Measurements from ENCODE around the gene TEAD4. TPM values are rescaled to one million over a fixed set of nuclear protein-coding genes. Genes with fewer than 3 reads are reported as not detected.

TEAD4 gene
- total RNA-seq, 1 experiment from 2014 or later: 96.8 TPM

DNA sequence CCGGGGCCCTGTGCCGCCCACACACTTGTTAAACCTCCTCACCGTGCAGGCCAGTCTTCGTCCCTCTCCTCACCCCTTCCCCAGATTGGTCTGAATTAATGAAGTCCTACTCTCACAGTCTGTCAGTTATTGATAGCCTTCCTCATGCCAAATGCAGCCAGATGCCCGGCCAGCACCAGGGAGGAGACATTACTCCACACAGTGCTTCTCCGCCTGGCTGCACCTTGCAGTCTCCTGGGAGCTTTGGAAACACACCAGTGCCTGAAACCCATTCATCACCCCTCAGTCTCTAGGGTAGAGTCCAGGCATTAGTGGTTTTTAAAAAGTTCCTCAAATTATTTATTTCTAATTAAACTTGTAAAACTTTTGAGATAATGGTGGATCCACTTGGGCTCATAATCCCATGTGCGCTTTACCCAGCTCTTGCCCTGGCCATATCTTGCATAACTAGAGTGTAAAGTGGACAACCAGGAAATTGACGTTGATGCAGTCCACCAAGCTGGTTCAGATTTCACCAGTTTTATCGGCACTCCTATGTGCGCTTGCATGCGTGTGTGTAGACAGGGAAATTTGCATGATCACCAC lies 79.8 kb downstream of the TEAD4 start:
- no peak for DNase-seq (ENCODE audit: low spot score)
- Mint-ChIP-seq H3K4me3 (no peak overlapping the region), H3K36me3 (peaks cover 37% of the 10 kb centered on the region), H3K27ac (no peak overlapping the region), H3K9me3 (no peaks in the 10 kb centered on the region), H3K27me3 (ENCODE audit: low read depth) (no peaks in the 10 kb centered on the region), H3K4me1 (peaks cover under 1% of the 10 kb centered on the region)
- POLR2A ChIA-PET: interaction anchor here (0.6 kb wide), 1 partner anchor 154 kb away, joined by 3 read pairs; no protein-coding TSS in a partner anchor
- TF ChIP-seq, protein P1, sequence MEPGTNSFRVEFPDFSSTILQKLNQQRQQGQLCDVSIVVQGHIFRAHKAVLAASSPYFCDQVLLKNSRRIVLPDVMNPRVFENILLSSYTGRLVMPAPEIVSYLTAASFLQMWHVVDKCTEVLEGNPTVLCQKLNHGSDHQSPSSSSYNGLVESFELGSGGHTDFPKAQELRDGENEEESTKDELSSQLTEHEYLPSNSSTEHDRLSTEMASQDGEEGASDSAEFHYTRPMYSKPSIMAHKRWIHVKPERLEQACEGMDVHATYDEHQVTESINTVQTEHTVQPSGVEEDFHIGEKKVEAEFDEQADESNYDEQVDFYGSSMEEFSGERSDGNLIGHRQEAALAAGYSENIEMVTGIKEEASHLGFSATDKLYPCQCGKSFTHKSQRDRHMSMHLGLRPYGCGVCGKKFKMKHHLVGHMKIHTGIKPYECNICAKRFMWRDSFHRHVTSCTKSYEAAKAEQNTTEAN (CRISPR knock-in tag; IDR thresholded peaks at IDR 0.05): no peak
- TF ChIP-seq, protein P2, sequence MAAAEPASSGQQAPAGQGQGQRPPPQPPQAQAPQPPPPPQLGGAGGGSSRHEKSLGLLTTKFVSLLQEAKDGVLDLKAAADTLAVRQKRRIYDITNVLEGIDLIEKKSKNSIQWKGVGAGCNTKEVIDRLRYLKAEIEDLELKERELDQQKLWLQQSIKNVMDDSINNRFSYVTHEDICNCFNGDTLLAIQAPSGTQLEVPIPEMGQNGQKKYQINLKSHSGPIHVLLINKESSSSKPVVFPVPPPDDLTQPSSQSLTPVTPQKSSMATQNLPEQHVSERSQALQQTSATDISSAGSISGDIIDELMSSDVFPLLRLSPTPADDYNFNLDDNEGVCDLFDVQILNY (CRISPR knock-in tag; IDR thresholded peaks at IDR 0.05): no peak
- TF ChIP-seq, protein P3, sequence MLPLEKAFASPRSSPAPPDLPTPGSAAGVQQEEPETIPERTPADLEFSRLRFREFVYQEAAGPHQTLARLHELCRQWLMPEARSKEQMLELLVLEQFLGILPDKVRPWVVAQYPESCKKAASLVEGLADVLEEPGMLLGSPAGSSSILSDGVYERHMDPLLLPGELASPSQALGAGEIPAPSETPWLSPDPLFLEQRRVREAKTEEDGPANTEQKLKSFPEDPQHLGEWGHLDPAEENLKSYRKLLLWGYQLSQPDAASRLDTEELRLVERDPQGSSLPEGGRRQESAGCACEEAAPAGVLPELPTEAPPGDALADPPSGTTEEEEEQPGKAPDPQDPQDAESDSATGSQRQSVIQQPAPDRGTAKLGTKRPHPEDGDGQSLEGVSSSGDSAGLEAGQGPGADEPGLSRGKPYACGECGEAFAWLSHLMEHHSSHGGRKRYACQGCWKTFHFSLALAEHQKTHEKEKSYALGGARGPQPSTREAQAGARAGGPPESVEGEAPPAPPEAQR (CRISPR knock-in tag; IDR thresholded peaks at IDR 0.05): no peak
- TF ChIP-seq ZNF232 (CRISPR knock-in tag; IDR thresholded peaks at IDR 0.05): no peak
- TF ChIP-seq, protein P4, sequence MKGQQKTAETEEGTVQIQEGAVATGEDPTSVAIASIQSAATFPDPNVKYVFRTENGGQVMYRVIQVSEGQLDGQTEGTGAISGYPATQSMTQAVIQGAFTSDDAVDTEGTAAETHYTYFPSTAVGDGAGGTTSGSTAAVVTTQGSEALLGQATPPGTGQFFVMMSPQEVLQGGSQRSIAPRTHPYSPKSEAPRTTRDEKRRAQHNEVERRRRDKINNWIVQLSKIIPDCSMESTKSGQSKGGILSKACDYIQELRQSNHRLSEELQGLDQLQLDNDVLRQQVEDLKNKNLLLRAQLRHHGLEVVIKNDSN (CRISPR knock-in tag; IDR thresholded peaks at IDR 0.05): no peak
- TF ChIP-seq ZNF317 (CRISPR knock-in tag; IDR thresholded peaks at IDR 0.05; ENCODE audit: borderline replicate concordance, low read depth): no peak
- TF ChIP-seq NFATC4 (CRISPR knock-in tag; IDR thresholded peaks at IDR 0.05): no peak
- TF ChIP-seq, protein P5, sequence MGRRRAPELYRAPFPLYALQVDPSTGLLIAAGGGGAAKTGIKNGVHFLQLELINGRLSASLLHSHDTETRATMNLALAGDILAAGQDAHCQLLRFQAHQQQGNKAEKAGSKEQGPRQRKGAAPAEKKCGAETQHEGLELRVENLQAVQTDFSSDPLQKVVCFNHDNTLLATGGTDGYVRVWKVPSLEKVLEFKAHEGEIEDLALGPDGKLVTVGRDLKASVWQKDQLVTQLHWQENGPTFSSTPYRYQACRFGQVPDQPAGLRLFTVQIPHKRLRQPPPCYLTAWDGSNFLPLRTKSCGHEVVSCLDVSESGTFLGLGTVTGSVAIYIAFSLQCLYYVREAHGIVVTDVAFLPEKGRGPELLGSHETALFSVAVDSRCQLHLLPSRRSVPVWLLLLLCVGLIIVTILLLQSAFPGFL (CRISPR knock-in tag; IDR thresholded peaks at IDR 0.05; ENCODE audit: borderline replicate concordance): no peak
- TF ChIP-seq KAT7 (CRISPR knock-in tag; IDR thresholded peaks at IDR 0.05; ENCODE audit: borderline replicate concordance): no peak
- TF ChIP-seq ZBTB21 (CRISPR knock-in tag; IDR thresholded peaks at IDR 0.05; ENCODE audit: borderline replicate concordance): no peak
- no peak for TF ChIP-seq EMX1 (CRISPR knock-in tag; IDR thresholded peaks at IDR 0.05)
- no peak for TF ChIP-seq SP1 (CRISPR knock-in tag; conservative IDR thresholded peaks at IDR 0.05)
- TF ChIP-seq, protein P6, sequence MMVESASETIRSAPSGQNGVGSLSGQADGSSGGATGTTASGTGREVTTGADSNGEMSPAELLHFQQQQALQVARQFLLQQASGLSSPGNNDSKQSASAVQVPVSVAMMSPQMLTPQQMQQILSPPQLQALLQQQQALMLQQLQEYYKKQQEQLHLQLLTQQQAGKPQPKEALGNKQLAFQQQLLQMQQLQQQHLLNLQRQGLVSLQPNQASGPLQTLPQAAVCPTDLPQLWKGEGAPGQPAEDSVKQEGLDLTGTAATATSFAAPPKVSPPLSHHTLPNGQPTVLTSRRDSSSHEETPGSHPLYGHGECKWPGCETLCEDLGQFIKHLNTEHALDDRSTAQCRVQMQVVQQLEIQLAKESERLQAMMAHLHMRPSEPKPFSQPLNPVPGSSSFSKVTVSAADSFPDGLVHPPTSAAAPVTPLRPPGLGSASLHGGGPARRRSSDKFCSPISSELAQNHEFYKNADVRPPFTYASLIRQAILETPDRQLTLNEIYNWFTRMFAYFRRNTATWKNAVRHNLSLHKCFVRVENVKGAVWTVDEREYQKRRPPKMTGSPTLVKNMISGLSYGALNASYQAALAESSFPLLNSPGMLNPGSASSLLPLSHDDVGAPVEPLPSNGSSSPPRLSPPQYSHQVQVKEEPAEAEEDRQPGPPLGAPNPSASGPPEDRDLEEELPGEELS (CRISPR knock-in tag; IDR thresholded peaks at IDR 0.05): no peak
- TF ChIP-seq ZNF263 (CRISPR knock-in tag; IDR thresholded peaks at IDR 0.05; ENCODE audit: low read depth): no peak
- no peak for TF ChIP-seq NR3C1 (CRISPR knock-in tag; conservative IDR thresholded peaks at IDR 0.05; ENCODE audit: low read depth)
- no peak for TF ChIP-seq CBFB (CRISPR knock-in tag; IDR thresholded peaks at IDR 0.05; ENCODE audit: low read depth)
- TF ChIP-seq, protein P7, sequence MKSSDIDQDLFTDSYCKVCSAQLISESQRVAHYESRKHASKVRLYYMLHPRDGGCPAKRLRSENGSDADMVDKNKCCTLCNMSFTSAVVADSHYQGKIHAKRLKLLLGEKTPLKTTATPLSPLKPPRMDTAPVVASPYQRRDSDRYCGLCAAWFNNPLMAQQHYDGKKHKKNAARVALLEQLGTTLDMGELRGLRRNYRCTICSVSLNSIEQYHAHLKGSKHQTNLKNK (CRISPR knock-in tag; IDR thresholded peaks at IDR 0.05): no peak
- TF ChIP-seq, protein P8, sequence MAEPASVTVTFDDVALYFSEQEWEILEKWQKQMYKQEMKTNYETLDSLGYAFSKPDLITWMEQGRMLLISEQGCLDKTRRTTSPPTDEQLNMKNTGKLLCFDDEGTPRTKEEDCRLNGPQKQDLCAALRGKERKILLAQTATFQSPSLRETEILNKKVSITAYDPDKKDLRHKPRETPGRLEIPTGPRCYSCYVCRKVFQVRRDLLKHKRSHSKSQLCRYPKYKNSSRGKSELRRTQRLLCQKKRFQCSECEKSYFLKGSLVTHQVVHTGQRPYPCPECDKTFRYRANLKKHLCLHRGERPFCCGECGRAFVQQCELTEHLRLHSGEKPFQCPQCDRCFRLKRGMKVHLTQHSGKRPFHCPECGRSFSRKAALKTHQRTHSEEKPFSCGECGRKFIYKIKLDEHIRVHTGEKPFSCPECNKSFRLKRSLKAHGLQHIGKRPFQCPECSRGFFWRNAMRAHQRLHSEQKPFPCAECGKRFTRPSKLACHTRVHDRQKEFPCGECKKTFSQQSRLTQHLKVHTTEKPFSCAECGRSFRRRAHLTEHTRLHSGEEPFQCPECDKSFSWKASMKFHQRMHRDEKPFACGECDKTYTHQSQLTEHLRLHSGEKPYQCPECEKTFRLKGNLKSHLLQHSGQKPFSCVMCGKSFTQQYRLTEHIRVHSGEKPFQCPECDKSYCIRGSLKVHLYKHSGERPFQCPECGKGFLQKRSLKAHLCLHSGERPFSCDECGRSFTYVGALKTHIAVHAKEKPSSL (CRISPR knock-in tag; conservative IDR thresholded peaks at IDR 0.05): no peak
- CTCF ChIA-PET: interaction anchor here (1.1 to 1.2 kb wide), 2 partner anchors 154 to 287 kb away, joined by 3 read pairs; no protein-coding TSS in a partner anchor
- no peak for ATAC-seq

Data from WTC11 (cell line).